Natural killer cell (primary cell): ENCODE measurements around the gene CAPN11. TPM values are rescaled to one million over a fixed set of nuclear protein-coding genes. Genes with fewer than 3 reads are reported as not detected.

Experiments used
- ATAC-seq, 3 donors: fragments of 150-1000 bp in 2 of 3; fragments of 200-7000 bp in 1 of 3; cut with Tn5 transposase; 1 replicate in 1 of 3; 2 replicates in 2 of 3; pipeline ENCODE4 v1.10.0; 2021; ENCODE audit warnings: mild to moderate bottlenecking in 2 of 3, moderate library complexity in 2 of 3
- DNase-seq, 2 donors: peaks; one replicate each; pipeline versions ENCODE4 v3.0.0 to v3.0.0-alpha.2; 2013 to 2021; ENCODE audit warnings: mixed read lengths in 1 of 2
- H3K27ac ChIP-seq: one replicate; pipeline ENCODE4 v1.5.1; 2013; ENCODE audit warnings: mild to moderate bottlenecking, low read length
- H3K27me3 ChIP-seq: one replicate; pipeline ENCODE4 v1.6.1; 2013; ENCODE audit warnings: low read length; ENCODE audit not compliant: control insufficient read depth, insufficient read depth
- H3K36me3 ChIP-seq: one replicate; pipeline ENCODE4 v1.6.1; 2013; ENCODE audit warnings: low read length; ENCODE audit not compliant: control insufficient read depth, insufficient read depth
- H3K4me1 ChIP-seq: one replicate; pipeline ENCODE4 v1.6.1; 2013; ENCODE audit warnings: low read length; ENCODE audit not compliant: control insufficient read depth, insufficient read depth
- H3K4me3 ChIP-seq: one replicate; pipeline ENCODE4 v1.5.1; 2013; ENCODE audit warnings: low read length
- H3K9me3 ChIP-seq: one replicate; pipeline ENCODE4 v1.6.1; 2013; ENCODE audit warnings: low read length; ENCODE audit not compliant: control insufficient read depth, insufficient read depth
- H3K27ac Mint-ChIP-seq, 2 donors: one replicate each; pipeline ENCODE4 v1.8.0; 2022; ENCODE audit warnings: mild to moderate bottlenecking in 2 of 2, mixed read lengths in 2 of 2, moderate library complexity in 1 of 2
- H3K27me3 Mint-ChIP-seq, 2 donors: one replicate each; pipeline ENCODE4 v1.8.0; 2022; ENCODE audit warnings: low read depth in 2 of 2, mixed read lengths in 2 of 2
- H3K36me3 Mint-ChIP-seq: one replicate; pipeline ENCODE4 v1.8.0; 2022; ENCODE audit warnings: mixed read lengths
- H3K4me1 Mint-ChIP-seq, 2 donors: one replicate each; pipeline ENCODE4 v1.8.0; 2022; ENCODE audit warnings: mixed read lengths in 2 of 2
- H3K4me3 Mint-ChIP-seq: one replicate; pipeline ENCODE4 v1.8.0; 2022; ENCODE audit warnings: mild to moderate bottlenecking, moderate library complexity, mixed read lengths
- H3K9me3 Mint-ChIP-seq, 2 donors: one replicate each; pipeline ENCODE4 v1.8.0; 2022; ENCODE audit warnings: mixed read lengths in 2 of 2
- WGBS: methylation state at CpG from one replicate; pipeline ENCODE4 v1.1.7; 2013; ENCODE audit warnings: missing lambda C conversion rate; ENCODE audit not compliant: insufficient coverage; 5-methylcytosine and 5-hydroxymethylcytosine counted together
- intact Hi-C: fragments of 100-400 bp; cut with micrococcal nuclease; formaldehyde crosslinking; loops from one replicate; pipeline ENCODE4 v1.14.2; 2022
- total RNA-seq, 4 donors: library from RNA; stranded (reverse); fragments of 120-200 nt in 1 of 4; gene quantifications; one replicate each; pipeline versions ENCODE4 v1.2.3 to v1.2.4, GENCODE V29; 2013 to 2022
- TF ChIP-seq, protein P1 (sequence below): fragments of 200-600 bp; IDR thresholded peaks from one replicate; pipeline ENCODE4 v1.8.0; 2022; ENCODE audit warnings: antibody characterized with exemption

The CAPN11 gene
- total RNA-seq, 3 donors from 2014 or later (not counting 1 experiment from before 2014, with no cell fraction given): not detected

DNA sequence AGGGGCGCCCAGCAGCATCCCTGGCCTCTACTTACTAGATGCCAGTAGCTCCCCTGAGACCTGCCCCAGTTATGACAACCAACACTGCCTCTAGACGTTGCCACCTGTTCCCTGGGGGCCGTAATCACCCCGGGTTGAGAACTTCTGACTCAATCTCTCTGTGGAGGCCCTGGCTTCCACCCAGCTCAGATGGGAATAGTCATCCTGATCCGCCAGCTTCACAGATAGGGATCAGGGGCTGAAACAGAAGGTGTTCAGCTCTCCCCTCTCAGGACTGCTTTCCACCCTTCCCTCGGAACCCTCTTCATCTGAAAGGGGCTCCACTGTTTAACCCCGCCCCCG, 3.3 kb downstream of the CAPN11 start:
- no peaks in the 10 kb centered on the region for H3K36me3 ChIP-seq
- intact Hi-C loops: no loop called here
- no peaks in the 10 kb centered on the region for H3K27me3 ChIP-seq
- H3K4me3 ChIP-seq: no peak overlapping the region
- no peak overlapping the region for H3K27ac ChIP-seq
- H3K4me1 Mint-ChIP-seq: no peaks in the 10 kb centered on the region
- no peak overlapping the region for H3K27ac Mint-ChIP-seq
- H3K36me3 Mint-ChIP-seq: no peaks in the 10 kb centered on the region
- H3K27me3 Mint-ChIP-seq: peaks cover 19 to 30% of the 10 kb centered on the region in 2 donors
- WGBS: 78% methylated on average over 8 of the region's 8 CpGs
- no peak overlapping the region for H3K4me3 Mint-ChIP-seq
- no peaks in the 10 kb centered on the region for H3K9me3 ChIP-seq
- TF ChIP-seq, protein P1, sequence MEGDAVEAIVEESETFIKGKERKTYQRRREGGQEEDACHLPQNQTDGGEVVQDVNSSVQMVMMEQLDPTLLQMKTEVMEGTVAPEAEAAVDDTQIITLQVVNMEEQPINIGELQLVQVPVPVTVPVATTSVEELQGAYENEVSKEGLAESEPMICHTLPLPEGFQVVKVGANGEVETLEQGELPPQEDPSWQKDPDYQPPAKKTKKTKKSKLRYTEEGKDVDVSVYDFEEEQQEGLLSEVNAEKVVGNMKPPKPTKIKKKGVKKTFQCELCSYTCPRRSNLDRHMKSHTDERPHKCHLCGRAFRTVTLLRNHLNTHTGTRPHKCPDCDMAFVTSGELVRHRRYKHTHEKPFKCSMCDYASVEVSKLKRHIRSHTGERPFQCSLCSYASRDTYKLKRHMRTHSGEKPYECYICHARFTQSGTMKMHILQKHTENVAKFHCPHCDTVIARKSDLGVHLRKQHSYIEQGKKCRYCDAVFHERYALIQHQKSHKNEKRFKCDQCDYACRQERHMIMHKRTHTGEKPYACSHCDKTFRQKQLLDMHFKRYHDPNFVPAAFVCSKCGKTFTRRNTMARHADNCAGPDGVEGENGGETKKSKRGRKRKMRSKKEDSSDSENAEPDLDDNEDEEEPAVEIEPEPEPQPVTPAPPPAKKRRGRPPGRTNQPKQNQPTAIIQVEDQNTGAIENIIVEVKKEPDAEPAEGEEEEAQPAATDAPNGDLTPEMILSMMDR: no peak
- H3K9me3 Mint-ChIP-seq: no peaks in the 10 kb centered on the region
- DNase-seq: no peak
- H3K4me1 ChIP-seq: no peaks in the 10 kb centered on the region
- ATAC-seq: no peak

DNA sequence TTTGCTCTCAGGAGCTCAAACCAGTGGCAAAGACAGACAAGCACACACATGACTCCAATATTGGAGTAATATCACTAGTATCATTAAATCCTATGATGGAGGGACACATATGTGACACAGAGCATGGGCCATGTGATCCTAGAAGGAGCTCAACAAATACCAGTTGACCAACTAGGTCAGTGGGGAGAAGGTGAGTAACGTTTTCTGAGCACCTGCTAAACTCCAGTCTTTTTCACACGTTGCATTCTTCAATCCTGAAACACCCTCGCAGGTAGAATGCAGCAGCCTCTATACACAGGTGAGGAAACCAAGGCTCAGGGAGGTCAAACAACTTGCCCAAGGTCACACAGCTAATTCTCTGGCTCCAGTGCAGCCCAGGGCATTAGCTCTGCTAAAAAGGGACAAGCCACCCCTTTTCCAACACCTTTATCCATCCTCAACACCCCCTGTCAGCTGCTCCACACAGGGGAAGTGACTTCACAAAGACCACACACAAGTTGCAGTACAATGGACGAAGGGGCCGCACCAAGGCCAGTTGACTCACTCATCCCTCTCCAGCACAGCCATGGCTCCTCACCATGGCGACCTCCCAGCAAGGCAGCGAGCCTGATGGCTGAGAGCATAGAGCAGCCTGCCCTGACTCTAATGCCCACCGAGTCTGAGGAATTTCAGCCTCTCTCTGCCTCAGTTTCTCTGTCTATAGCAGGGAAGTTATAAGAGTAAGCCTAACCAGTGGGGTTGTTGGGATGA, 4.4 kb downstream of the CAPN11 start:
- no peaks in the 10 kb centered on the region for H3K9me3 Mint-ChIP-seq
- no peak for ATAC-seq
- no peak overlapping the region for H3K27ac ChIP-seq
- no peak for DNase-seq
- peaks cover 19 to 30% of the 10 kb centered on the region in 2 donors for H3K27me3 Mint-ChIP-seq
- 83% methylated on average over 8 of the region's 8 CpGs for WGBS
- intact Hi-C loops: no loop called here
- no peaks in the 10 kb centered on the region for H3K9me3 ChIP-seq
- no peaks in the 10 kb centered on the region for H3K4me1 Mint-ChIP-seq
- H3K27ac Mint-ChIP-seq: no peak overlapping the region
- H3K4me3 ChIP-seq: no peak overlapping the region
- H3K4me1 ChIP-seq: no peaks in the 10 kb centered on the region
- H3K4me3 Mint-ChIP-seq: no peak overlapping the region
- H3K36me3 Mint-ChIP-seq: no peaks in the 10 kb centered on the region
- no peaks in the 10 kb centered on the region for H3K36me3 ChIP-seq
- no peaks in the 10 kb centered on the region for H3K27me3 ChIP-seq
- TF ChIP-seq, protein P1: no peak

DNA sequence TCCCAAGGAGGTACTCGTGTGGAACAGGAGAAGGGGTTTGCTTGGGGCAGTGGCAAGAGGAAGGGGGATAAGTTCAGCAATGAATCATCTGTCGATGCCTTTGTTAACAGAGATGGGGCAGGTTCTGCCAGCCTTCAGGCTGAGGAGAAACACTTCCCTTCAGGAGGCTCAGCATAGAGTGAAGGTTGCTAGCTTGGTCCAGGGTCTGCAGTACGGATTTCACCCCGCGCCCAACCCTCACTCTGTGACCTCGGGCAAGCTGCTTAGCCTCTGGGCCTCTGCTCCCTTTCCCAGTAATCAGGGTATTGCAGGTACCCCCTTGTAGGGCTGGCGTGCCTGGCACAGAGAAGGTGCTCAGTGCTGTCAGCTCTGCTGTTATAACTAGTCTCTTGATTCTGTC, 7.5 kb downstream of the CAPN11 start:
- no peak overlapping the region for H3K27ac Mint-ChIP-seq
- 72% methylated on average over 7 of the region's 7 CpGs for WGBS
- H3K4me3 Mint-ChIP-seq: no peak overlapping the region
- H3K27me3 ChIP-seq: no peaks in the 10 kb centered on the region
- peaks cover 19 to 30% of the 10 kb centered on the region in 2 donors for H3K27me3 Mint-ChIP-seq
- ATAC-seq (no peak), DNase-seq (no peak)
- intact Hi-C loops: no loop called here
- H3K4me1 Mint-ChIP-seq: no peaks in the 10 kb centered on the region
- H3K9me3 ChIP-seq: no peaks in the 10 kb centered on the region
- H3K4me3 ChIP-seq: no peak overlapping the region
- H3K9me3 Mint-ChIP-seq: no peaks in the 10 kb centered on the region
- TF ChIP-seq, protein P1: no peak
- no peaks in the 10 kb centered on the region for H3K36me3 ChIP-seq
- no peaks in the 10 kb centered on the region for H3K4me1 ChIP-seq
- no peaks in the 10 kb centered on the region for H3K36me3 Mint-ChIP-seq
- H3K27ac ChIP-seq: no peak overlapping the region

DNA sequence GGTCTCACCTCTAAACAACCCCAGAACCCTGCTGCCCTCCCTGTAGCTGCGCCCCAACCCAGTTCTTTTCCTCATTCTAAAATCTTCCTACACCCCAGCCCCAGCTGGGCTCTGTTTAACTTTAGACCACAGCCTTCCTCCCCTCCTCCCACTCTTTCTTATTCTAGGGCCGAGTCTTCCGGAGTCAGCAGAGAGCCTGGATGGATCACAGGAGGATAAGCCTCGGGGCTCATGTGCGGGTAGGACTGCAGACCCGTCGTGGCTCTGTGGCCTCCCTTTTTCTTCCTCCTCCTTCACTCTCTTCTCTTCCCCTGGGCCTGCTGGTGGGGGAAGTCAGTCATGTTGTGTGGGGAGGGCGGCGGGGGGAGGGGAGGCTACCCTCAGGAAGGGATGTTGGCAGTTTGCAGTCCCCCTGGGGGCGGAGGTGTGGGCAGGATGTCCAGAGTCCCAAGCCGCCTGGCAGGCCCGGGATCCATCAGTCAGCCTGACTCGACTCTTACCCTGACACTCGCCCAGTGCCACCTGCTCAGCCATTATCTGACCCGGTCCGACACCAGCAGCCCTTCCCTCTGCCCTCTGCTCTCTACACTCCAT, 8.1 kb downstream of the CAPN11 start:
- intact Hi-C loops: no loop called here
- no peak for DNase-seq
- no peaks in the 10 kb centered on the region for H3K4me1 Mint-ChIP-seq
- 34% methylated on average over 14 of the region's 16 CpGs for WGBS
- Histone ChIP-seq H3K36me3 (no peaks in the 10 kb centered on the region), H3K4me3 (no peak overlapping the region), H3K9me3 (no peaks in the 10 kb centered on the region), H3K27ac (no peak overlapping the region), H3K27me3 (no peaks in the 10 kb centered on the region), H3K4me1 (no peaks in the 10 kb centered on the region)
- peaks cover 19 to 30% of the 10 kb centered on the region in 2 donors for H3K27me3 Mint-ChIP-seq
- ATAC-seq: no peak
- H3K9me3 Mint-ChIP-seq: no peaks in the 10 kb centered on the region
- TF ChIP-seq, protein P1: no peak
- H3K27ac Mint-ChIP-seq: no peak overlapping the region
- H3K4me3 Mint-ChIP-seq: no peak overlapping the region
- no peaks in the 10 kb centered on the region for H3K36me3 Mint-ChIP-seq
